ENCODE measurements around the gene SCLY.
"Not testable (repeated sequence)": the region's sequence is repeated elsewhere in the genome, so short reads cannot be mapped to it uniquely, and the experiment has no call there.

SCLY gene

GRCh38 chr2:238113611-238114010 lies 52.8 kb downstream of the SCLY start:
- no peak for DNase-seq (ENCODE audit: low read depth)

GRCh38 chr2:238114331-238114841 lies 53.6 kb downstream of the SCLY start:
- DNase-seq (ENCODE audit: low read depth), result no peak

GRCh38 chr2:238114851-238115660 lies 54.3 kb downstream of the SCLY start:
- no peak for DNase-seq (ENCODE audit: low read depth)

GRCh38 chr2:238115709-238116108 lies 54.9 kb downstream of the SCLY start:
- not testable (repeated sequence) for DNase-seq (ENCODE audit: low read depth)

GRCh38 chr2:238116298-238117198 lies 55.7 kb downstream of the SCLY start:
- no peak for DNase-seq (ENCODE audit: low read depth)

- DNase-seq (ENCODE audit: low read depth), result no peak
These were observed 56.7 kb downstream of the SCLY start for GRCh38 chr2:238117199-238118154.

GRCh38 chr2:238119756-238120462 lies 59.1 kb downstream of the SCLY start:
- DNase-seq (ENCODE audit: low read depth), result no peak

GRCh38 chr2:238120463-238121298 lies 59.9 kb downstream of the SCLY start:
- DNase-seq (ENCODE audit: low read depth), result no peak

- no peak for DNase-seq (ENCODE audit: low read depth)
These were observed 60.9 kb downstream of the SCLY start for GRCh38 chr2:238121511-238122286.

- no peak for DNase-seq (ENCODE audit: low read depth)
These were observed 61.8 kb downstream of the SCLY start for GRCh38 chr2:238122287-238123217.

- no peak for DNase-seq (ENCODE audit: low read depth)
These were observed 62.6 kb downstream of the SCLY start for GRCh38 chr2:238123218-238123971.

GRCh38 chr2:238123991-238124470 lies 63.2 kb downstream of the SCLY start:
- DNase-seq (ENCODE audit: low read depth), result no peak

- DNase-seq (ENCODE audit: low read depth), result no peak
These were observed 63.8 kb downstream of the SCLY start for GRCh38 chr2:238124488-238125126.

- DNase-seq (ENCODE audit: low read depth), result no peak
These were observed 64.5 kb downstream of the SCLY start for GRCh38 chr2:238125127-238125885.

GRCh38 chr2:238126338-238126737 lies 65.5 kb downstream of the SCLY start:
- DNase-seq (ENCODE audit: low read depth), result no peak

- DNase-seq (ENCODE audit: low read depth), result no peak
These were observed 66.0 kb downstream of the SCLY start for GRCh38 chr2:238126775-238127164.

Data from stimulated activated CD8-positive, alpha-beta memory T cell treated with anti-CD3 and anti-CD28 coated beads, Interleukin-12 subunit alpha, Interleukin-12 subunit beta, amount 100 ng/mL, for 1 hour (primary cell).